ENCODE results near the gene ZHX3. TPM values are rescaled to one million over a fixed set of nuclear protein-coding genes. Genes with fewer than 3 reads are reported as not detected.

Gene ZHX3
- total and polyA plus RNA-seq, 4 donors: 3.2 to 30.0 (median 8.0) TPM

DNA sequence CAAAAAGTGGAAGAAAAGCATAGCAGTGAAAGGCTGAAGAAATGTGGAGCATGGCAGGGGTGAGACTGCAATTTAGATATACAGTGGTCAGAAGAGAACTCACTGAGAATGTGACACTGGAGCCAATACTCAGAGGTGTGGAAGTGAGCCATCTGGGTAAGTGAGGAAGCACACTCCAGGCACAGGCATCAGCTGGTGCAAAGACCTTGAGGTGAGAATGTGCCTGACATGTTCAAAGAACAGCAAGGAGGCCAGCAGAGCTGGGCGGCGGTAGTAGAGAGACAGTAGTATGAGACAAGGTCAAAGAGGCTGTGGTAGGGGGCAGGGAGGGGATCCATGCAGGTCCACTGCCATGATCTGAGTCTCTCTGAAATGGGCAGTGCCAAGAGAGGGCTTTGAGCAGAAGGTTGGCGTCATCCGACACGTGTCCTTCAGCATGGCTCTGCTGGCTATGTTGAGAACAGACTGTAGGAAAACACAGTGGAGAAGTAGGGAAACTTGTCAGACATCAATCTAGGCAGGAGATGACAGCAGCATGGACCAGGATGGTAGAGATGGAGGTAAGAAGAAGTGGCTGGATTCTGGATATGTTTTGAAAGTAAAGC is 95.8 kb downstream of the ZHX3 start:
- DNase-seq (ENCODE audit: low spot score): no peak
- Histone ChIP-seq H3K4me1 (ENCODE audit: control insufficient read depth in 4 of 4, insufficient read depth in 4 of 4, low read length in 3 of 4) (no peaks in the 10 kb centered on the region), H3K4me3 (ENCODE audit: low read depth in 1 of 3, low read length in 3 of 3) (no peak overlapping the region), H3K9ac (ENCODE audit: low read depth in 1 of 2, low read length in 2 of 2) (no peak overlapping the region), H3K27ac (ENCODE audit: low read depth in 1 of 2, low read length in 2 of 2) (no peak overlapping the region), H3K27me3 (ENCODE audit: control insufficient read depth in 4 of 4, insufficient read depth in 4 of 4, low read length in 3 of 4) (no peaks in the 10 kb centered on the region), H3K9me3 (ENCODE audit: control insufficient read depth in 4 of 4, low read length in 3 of 4) (no peaks in the 10 kb centered on the region), H3K36me3 (ENCODE audit: control insufficient read depth in 4 of 4, insufficient read depth in 3 of 4, low read depth in 1 of 4, low read length in 3 of 4) (peaks cover 0 to 5% (median 0%) of the 10 kb centered on the region in 4 donors)
- WGBS: 99% methylated on average over 5 of the region's 5 CpGs
- TF ChIP-seq FOXA1 (IDR thresholded peaks at IDR 0.05) (no peak), EGR1 (IDR thresholded peaks at IDR 0.05; ENCODE audit: low read depth in 2 of 2) (no peak), HNF4A (conservative IDR thresholded peaks at IDR 0.05) (no peak), RXRA (IDR thresholded peaks at IDR 0.05) (no peak), RAD21 (IDR thresholded peaks at IDR 0.05) (no peak), YY1 (IDR thresholded peaks at IDR 0.05) (no peak), NR2F2 (IDR thresholded peaks at IDR 0.05) (no peak), GABPA (IDR thresholded peaks at IDR 0.05 in 1 of 2, conservative IDR thresholded peaks at IDR 0.05 in 1 of 2) (no peak), FOXA2 (IDR thresholded peaks at IDR 0.05) (no peak), HNF4G (IDR thresholded peaks at IDR 0.05) (no peak)
- TF ChIP-seq, protein P1, sequence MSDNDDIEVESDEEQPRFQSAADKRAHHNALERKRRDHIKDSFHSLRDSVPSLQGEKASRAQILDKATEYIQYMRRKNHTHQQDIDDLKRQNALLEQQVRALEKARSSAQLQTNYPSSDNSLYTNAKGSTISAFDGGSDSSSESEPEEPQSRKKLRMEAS (IDR thresholded peaks at IDR 0.05): no peak
- TF ChIP-seq, protein P2, sequence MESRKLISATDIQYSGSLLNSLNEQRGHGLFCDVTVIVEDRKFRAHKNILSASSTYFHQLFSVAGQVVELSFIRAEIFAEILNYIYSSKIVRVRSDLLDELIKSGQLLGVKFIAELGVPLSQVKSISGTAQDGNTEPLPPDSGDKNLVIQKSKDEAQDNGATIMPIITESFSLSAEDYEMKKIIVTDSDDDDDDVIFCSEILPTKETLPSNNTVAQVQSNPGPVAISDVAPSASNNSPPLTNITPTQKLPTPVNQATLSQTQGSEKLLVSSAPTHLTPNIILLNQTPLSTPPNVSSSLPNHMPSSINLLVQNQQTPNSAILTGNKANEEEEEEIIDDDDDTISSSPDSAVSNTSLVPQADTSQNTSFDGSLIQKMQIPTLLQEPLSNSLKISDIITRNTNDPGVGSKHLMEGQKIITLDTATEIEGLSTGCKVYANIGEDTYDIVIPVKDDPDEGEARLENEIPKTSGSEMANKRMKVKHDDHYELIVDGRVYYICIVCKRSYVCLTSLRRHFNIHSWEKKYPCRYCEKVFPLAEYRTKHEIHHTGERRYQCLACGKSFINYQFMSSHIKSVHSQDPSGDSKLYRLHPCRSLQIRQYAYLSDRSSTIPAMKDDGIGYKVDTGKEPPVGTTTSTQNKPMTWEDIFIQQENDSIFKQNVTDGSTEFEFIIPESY (IDR thresholded peaks at IDR 0.05): no peak

DNA sequence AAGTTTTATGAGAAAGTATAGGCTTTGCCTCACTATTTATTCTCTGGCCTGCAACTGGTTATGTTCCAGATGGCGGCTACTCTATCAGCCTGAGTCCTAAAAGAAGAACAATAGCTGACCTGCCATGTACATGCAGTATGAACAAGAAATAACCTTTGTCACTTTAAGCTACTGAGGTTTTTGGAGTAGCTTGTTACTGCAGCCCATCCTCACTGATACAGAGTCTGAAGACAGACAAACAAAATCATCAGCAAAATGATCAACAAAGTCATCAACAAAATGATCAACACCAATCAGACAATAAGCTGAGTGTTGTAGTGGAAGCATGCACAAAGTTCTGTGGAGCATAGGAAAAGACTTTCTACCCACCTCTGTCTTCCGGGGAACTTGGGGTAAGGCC is 97.7 kb downstream of the ZHX3 start:
- peaks cover 0 to 5% (median 0%) of the 10 kb centered on the region in 4 donors for H3K36me3 ChIP-seq (ENCODE audit: control insufficient read depth in 4 of 4, insufficient read depth in 3 of 4, low read depth in 1 of 4, low read length in 3 of 4)
- no peak overlapping the region for H3K4me3 ChIP-seq (ENCODE audit: low read depth in 1 of 3, low read length in 3 of 3)
- no peaks in the 10 kb centered on the region for H3K4me1 ChIP-seq (ENCODE audit: control insufficient read depth in 4 of 4, insufficient read depth in 4 of 4, low read length in 3 of 4)
- H3K27me3 ChIP-seq (ENCODE audit: control insufficient read depth in 4 of 4, insufficient read depth in 4 of 4, low read length in 3 of 4): no peaks in the 10 kb centered on the region
- no peak overlapping the region for H3K27ac ChIP-seq (ENCODE audit: low read depth in 1 of 2, low read length in 2 of 2)
- TF ChIP-seq YY1 (IDR thresholded peaks at IDR 0.05) (no peak), FOXA2 (IDR thresholded peaks at IDR 0.05) (no peak), TAF1 (conservative IDR thresholded peaks at IDR 0.05) (no peak), SP1 (IDR thresholded peaks at IDR 0.05) (no peak), FOXA1 (IDR thresholded peaks at IDR 0.05) (no peak), HNF4A (conservative IDR thresholded peaks at IDR 0.05) (no peak), GABPA (IDR thresholded peaks at IDR 0.05 in 1 of 2, conservative IDR thresholded peaks at IDR 0.05 in 1 of 2) (no peak)
- TF ChIP-seq, protein P3, sequence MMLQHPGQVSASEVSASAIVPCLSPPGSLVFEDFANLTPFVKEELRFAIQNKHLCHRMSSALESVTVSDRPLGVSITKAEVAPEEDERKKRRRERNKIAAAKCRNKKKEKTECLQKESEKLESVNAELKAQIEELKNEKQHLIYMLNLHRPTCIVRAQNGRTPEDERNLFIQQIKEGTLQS (IDR thresholded peaks at IDR 0.05): no peak
- TF ChIP-seq, protein P2 (IDR thresholded peaks at IDR 0.05): no peak
- no peaks in the 10 kb centered on the region for H3K9me3 ChIP-seq (ENCODE audit: control insufficient read depth in 4 of 4, low read length in 3 of 4)
- no peak for DNase-seq (ENCODE audit: low spot score)
- H3K9ac ChIP-seq (ENCODE audit: low read depth in 1 of 2, low read length in 2 of 2): no peak overlapping the region
- 97% methylated on average over 2 of the region's 2 CpGs for WGBS

Measured in liver (tissue), 9 donors.